ENCODE results near the gene CRB2.
"Not testable (repeated sequence)": the region's sequence is repeated elsewhere in the genome, so short reads cannot be mapped to it uniquely, and the experiment has no call there.

Gene CRB2

DNA sequence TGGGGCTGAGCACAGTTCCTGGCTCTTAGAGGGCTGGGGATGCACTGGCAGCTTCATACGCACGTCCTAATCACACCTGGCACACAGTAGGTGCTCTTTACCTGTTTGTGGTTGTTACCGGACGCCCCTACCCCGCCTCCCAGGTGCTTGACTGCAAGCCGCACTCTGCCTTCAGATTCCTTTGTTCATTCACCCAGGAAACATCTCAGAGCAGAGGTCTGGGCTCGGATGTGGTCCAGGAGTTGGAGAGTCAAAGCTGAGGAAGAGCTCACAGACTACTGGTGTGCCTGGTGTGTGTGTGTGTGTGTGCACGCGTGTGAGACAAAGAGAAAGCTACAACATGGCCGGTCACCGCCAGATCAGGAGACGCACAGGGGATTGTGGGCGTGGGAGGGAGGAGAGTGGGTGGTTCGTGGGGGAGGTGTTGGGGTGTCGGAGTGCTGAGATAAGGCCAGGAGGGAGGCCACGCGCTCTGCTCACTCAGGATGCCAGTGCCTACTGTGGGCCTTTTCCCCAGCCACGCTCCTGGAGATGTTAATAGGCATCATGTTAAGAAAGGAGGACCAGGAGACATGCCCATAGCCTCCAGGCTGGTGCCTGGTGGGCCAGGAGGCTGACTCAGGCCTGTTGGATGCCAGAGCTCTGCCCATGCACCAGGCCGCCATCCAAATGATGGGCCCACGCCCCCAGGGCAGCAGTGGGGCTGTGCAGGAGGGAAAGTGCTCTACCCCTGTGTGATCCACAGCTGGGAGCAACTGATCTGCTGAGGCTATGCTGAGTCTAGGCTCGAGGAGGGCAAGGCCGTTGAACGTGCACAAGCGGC is 39.9 kb downstream of the CRB2 start:
- H3K4me3 ChIP-seq (ENCODE audit: low read length): no peak overlapping the region
- DNase-seq (ENCODE audit: low read depth): no peak
- TF ChIP-seq, protein P1, sequence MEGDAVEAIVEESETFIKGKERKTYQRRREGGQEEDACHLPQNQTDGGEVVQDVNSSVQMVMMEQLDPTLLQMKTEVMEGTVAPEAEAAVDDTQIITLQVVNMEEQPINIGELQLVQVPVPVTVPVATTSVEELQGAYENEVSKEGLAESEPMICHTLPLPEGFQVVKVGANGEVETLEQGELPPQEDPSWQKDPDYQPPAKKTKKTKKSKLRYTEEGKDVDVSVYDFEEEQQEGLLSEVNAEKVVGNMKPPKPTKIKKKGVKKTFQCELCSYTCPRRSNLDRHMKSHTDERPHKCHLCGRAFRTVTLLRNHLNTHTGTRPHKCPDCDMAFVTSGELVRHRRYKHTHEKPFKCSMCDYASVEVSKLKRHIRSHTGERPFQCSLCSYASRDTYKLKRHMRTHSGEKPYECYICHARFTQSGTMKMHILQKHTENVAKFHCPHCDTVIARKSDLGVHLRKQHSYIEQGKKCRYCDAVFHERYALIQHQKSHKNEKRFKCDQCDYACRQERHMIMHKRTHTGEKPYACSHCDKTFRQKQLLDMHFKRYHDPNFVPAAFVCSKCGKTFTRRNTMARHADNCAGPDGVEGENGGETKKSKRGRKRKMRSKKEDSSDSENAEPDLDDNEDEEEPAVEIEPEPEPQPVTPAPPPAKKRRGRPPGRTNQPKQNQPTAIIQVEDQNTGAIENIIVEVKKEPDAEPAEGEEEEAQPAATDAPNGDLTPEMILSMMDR (conservative IDR thresholded peaks at IDR 0.05; ENCODE audit: low read depth, low read length): no peak

DNA sequence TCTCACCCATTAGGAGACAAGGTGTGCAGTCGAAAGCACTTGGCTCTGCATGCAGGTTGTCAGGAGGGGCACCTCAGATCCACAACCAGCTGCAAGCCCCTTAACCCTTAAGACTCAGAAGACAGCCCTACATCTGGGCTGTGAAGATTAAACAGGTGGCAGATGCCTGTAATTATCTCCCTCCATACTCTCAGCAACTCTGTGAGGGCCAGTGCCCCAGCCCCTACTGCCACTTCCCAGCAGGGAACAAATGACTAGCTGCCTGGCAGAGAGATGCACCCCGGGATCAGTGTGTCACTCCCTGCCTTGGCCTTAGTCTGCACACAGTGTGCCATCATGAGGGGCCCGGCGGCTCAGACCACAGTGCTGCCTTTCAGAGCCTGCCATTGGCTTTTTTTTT is 42.0 kb downstream of the CRB2 start:
- DNase-seq (ENCODE audit: low read depth): no peak
- no peak overlapping the region for H3K4me3 ChIP-seq (ENCODE audit: low read length)
- TF ChIP-seq, protein P1 (conservative IDR thresholded peaks at IDR 0.05; ENCODE audit: low read depth, low read length): no peak

DNA sequence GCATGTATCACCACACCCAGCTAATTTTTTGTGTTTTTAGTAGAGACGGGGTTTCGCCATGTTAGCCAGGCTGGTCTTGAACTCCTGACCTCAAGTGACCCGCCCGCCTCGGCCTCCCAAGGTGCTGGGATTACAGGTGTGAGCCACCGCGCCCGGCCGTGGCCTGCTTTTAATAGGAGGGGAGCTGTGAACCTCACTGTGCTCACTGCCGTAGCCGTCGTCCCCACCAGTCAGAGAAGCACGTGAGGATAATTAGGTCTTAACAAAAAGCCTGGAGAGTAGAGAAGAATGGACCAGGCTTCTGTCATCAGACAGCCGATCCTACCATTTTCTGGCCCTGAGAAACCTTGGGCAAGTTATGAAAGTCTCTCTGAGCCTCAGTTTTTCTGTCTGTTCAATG is 42.9 kb downstream of the CRB2 start:
- not testable (repeated sequence) for H3K4me3 ChIP-seq (ENCODE audit: low read length); DNase-seq (ENCODE audit: low read depth)

DNA sequence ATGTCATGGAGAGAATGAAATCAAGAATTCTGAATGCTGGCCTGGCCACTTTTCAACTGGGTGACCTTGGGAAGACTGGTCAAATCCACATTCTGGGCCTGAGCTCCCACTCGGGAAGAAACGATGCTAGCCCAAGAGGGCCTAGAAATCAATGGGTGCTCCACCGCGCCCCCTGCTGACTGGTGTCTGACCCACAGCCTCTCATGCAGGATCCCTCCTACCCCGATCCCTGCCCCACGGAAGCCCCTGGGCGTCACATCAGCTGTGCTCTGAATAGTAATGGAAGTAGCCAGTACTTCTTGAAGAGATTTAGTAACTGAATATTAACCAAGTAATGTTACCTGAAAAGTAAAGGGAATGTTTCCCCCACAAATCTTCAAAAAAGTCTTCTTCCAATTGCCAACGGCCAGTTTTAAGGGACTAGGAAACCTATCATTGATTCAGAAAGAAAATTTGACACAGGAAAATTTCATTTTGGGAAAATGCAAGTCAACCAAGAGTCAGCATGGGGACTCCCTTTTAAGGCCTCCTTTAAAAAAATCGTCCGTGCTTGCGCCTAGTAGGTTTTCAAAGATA is 43.9 kb downstream of the CRB2 start:
- no peak for DNase-seq (ENCODE audit: low read depth)
- TF ChIP-seq, protein P1 (conservative IDR thresholded peaks at IDR 0.05; ENCODE audit: low read depth, low read length): peak; percentile 65
- H3K4me3 ChIP-seq (ENCODE audit: low read length): no peak overlapping the region

DNA sequence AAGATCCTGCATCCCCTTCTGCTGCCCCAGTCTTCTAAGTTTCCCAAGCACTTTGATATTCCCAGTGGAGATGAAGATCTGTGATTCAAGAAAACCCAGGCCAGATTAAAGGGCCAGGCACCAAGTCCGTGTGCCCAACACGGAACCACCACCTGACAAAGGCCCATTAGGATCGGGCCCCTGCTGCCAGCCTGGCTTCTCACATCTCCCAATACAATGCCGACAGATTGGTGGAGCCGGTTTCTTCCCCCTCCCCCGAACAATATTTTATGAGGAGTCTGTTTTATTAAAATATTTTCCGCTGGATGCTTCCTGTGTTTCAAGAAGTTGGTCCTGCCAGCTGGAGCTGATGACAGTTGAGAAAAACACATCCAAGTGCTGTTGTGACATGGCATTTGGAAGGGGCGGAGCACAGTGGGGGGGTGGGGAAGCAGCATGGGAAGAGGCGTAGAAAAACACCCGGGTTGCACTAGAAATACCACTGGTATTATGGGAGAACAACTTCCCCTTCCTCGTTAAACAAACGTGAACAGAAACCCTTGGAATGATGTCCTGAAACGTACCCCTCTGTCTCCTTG is 45.0 kb downstream of the CRB2 start:
- TF ChIP-seq, protein P1 (conservative IDR thresholded peaks at IDR 0.05; ENCODE audit: low read depth, low read length): no peak
- DNase-seq (ENCODE audit: low read depth): no peak
- H3K4me3 ChIP-seq (ENCODE audit: low read length): no peak overlapping the region

DNA sequence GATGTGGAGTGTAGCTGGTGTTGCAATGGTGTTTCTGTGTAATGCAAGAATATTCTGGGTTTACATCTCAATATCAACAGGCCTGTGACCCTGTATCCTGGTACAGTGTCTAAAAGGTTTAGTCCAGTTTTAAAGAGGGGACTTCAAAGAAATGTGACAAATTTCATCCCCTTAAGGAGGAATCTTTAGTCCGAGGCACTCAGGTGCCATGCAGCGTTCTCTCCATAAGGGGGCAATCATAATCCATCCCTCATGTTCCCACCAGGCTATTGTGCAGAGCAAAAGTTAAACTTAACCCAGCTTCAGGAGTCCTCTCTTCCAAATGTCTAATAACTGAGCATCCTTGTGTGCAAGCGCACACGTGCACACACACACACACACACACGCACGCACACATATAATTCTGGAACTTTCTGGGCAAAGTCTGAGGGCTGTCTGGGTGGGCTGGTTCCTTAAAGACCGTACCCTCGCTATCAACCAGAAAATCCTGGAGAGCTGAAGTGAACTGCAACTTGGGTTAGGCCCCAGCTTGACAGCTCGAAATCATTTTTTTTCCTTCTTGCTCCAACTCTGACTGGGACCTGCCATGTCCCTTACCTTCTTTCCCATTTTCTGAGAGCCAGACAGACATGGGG is 46.0 kb downstream of the CRB2 start:
- no peak for DNase-seq (ENCODE audit: low read depth)
- no peak overlapping the region for H3K4me3 ChIP-seq (ENCODE audit: low read length)
- TF ChIP-seq, protein P1 (conservative IDR thresholded peaks at IDR 0.05; ENCODE audit: low read depth, low read length): peak; percentile 96

DNA sequence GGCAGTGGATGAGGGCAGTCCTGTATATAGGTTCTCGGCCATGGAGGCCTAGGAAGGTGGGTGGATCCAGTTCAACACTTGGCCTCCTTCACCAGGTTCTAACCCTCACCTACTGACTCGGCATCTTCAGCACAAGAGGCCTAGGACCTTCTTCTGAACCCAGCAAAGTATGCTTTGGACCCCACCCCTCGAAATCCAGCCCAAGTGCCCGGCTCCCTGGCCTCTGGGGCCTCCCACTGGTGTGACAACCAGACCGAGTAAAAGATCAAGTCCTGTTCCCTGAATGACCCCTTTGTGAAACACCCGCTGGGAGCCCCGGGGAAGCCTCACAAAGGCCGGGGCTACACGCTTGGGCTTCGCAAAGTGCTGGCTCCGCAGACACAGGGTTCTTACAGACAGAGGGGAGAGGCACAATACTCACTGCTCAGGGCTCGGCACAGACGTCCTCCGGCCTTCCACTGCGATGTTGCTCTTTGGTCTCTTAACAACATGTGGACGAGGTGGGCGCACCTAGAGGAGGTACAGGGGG is 47.0 kb downstream of the CRB2 start:
- no peak overlapping the region for H3K4me3 ChIP-seq (ENCODE audit: low read length)
- TF ChIP-seq, protein P1 (conservative IDR thresholded peaks at IDR 0.05; ENCODE audit: low read depth, low read length): no peak
- no peak for DNase-seq (ENCODE audit: low read depth)

All from retinal pigment epithelial cell (primary cell).